Erythroblast (primary cell): ENCODE data around the gene MRPL30.
"Not testable (repeated sequence)": the region's sequence is repeated elsewhere in the genome, so short reads cannot be mapped to it uniquely, and the experiment has no call there.

ENCODE experiments used
- DNase-seq, 2 experiments: peaks; one replicate each; lab custom pipeline; 2025; lab: John Stamatoyannopoulos, UW
- GATA1 ChIP-seq: IDR thresholded peaks from 2 replicates; pipeline ENCODE4 v1.6.1; 2011; ENCODE audit warnings: low read depth, mild to moderate bottlenecking, control low read depth, low read length, moderate library complexity
- POLR2A ChIP-seq: IDR thresholded peaks from 2 replicates; pipeline ENCODE4 v1.6.1; 2011; ENCODE audit warnings: mild to moderate bottlenecking, low read length

Gene MRPL30

GRCh38 chr2:99158599-99158998, 22.4 kb upstream of the MRPL30 start:
- no peak for TF ChIP-seq GATA1
- TF ChIP-seq POLR2A, result no peak
- no peak for DNase-seq

GRCh38 chr2:99159594-99159993, 21.4 kb upstream of the MRPL30 start:
- no peak for TF ChIP-seq GATA1
- no peak for TF ChIP-seq POLR2A
- DNase-seq, result no peak

GRCh38 chr2:99166218-99166617, 14.8 kb upstream of the MRPL30 start:
- TF ChIP-seq GATA1 (no peak), POLR2A (no peak)
- no peak for DNase-seq

- TF ChIP-seq GATA1, result no peak
- no peak for TF ChIP-seq POLR2A
These were observed 11.4 kb upstream of the MRPL30 start for GRCh38 chr2:99169534-99169933.

GRCh38 chr2:99171377-99172140, 9.4 kb upstream of the MRPL30 start:
- TF ChIP-seq POLR2A, result no peak
- no peak for TF ChIP-seq GATA1
- no peak for DNase-seq

More at GRCh38 chr2:99169534-99169933, 11.4 kb upstream of the MRPL30 start:
- DNase-seq, result no peak

GRCh38 chr2:99181624-99182000, 628 bp downstream of the MRPL30 start:
- DNase-seq, result peak; percentile 41 to 46
- TF ChIP-seq GATA1 (no peak), POLR2A (no peak)

- TF ChIP-seq GATA1 (no peak), POLR2A (no peak)
- no peak for DNase-seq
These were observed 2.0 kb downstream of the MRPL30 start for GRCh38 chr2:99183025-99183424.

- TF ChIP-seq GATA1 (no peak), POLR2A (no peak)
- DNase-seq, result no peak
These were observed 3.8 kb downstream of the MRPL30 start for GRCh38 chr2:99184811-99185210.

GRCh38 chr2:99187011-99187410, 6.0 kb downstream of the MRPL30 start:
- TF ChIP-seq POLR2A (no peak), GATA1 (no peak)
- DNase-seq, result no peak

GRCh38 chr2:99188357-99188756, 7.4 kb downstream of the MRPL30 start:
- TF ChIP-seq GATA1 (no peak), POLR2A (no peak)
- no peak for DNase-seq

GRCh38 chr2:99190548-99190947, 9.6 kb downstream of the MRPL30 start:
- TF ChIP-seq POLR2A (no peak), GATA1 (no peak)
- peak in 1 of 2 experiments; percentile 1 for DNase-seq

- DNase-seq, result not testable (repeated sequence)
These were observed 11.4 kb downstream of the MRPL30 start for GRCh38 chr2:99192364-99192763.

- peak in 1 of 2 experiments; percentile 4 for DNase-seq
- no peak for TF ChIP-seq POLR2A
- no peak for TF ChIP-seq GATA1
These were observed 17.3 kb downstream of the MRPL30 start for GRCh38 chr2:99198103-99198841.

GRCh38 chr2:99200076-99200800, 19.3 kb downstream of the MRPL30 start:
- TF ChIP-seq POLR2A (no peak), GATA1 (no peak)

More at GRCh38 chr2:99200076-99200800, 19.3 kb downstream of the MRPL30 start:
- DNase-seq, result no peak
